Measurements from ENCODE around the gene ZNF33B.
A peak's percentile ranks its signal among the peaks of the same experiment; 100 is the strongest.
"Not testable (repeated sequence)": the region's sequence is repeated elsewhere in the genome, so short reads cannot be mapped to it uniquely, and the experiment has no call there.

Gene ZNF33B

DNA sequence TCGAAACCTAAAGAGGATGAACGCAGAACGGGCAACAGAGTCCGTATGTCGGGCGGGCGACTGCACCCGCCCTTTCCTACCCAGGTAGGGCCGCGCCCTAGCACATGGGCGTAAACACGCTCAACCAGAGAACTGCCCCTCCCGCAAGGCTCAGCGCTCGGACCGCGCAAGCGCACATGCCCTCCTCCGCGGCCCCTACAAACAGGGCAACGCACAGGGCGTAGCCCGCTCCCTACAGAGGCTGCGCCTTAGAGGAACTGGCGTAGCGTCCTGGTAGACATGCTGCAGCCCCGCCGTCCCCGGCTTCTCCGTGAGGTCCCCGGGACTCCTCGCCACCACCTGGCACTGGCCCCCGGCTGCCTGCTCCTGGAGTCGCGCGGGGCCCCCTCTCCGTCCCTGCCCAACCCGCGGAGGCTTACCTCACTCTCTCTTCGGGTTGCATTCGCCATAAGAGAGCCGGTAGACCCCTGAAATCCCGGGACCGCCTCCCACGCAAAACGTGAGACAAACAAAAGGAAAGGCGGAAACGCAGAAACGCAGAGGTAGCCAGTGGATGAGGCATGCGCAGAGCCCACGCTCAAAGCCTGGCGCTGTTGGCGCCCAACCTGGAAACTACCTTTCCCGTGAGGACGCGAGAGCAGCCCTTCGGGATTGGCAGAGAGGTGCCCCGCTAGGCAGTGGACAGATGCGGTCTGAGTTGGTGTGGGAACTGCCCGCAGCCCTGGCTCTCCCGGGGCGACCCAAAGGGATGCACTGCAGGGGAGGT, at the start of gene ZNF33B:
ZNF33B (minus strand) TSS at position 516 of the 766 bp plus-strand sequence. CDS start 1,642 bp downstream, outside the sequence.
- DNase-seq (ENCODE audit: low spot score): peak; percentile 95

DNA sequence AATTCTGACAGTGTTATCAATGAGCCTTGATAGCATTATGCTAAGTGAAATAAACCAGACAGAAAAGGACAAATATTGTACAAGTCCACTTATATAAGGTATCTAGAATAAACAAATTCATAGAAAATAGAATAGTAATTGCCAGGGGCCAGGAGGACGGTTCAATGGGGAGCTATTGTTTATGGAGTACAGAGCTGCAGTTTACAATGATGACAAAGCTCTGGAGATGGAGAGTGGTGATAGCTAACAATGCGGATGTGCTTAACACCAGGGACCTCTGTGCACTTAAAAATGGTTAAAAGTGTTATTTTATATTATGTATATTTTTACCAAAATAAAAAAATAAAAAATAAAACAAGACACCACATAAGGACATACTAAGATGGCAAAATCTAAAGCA, 46.1 kb upstream of the ZNF33B start:
- DNase-seq (ENCODE audit: low spot score): no peak

DNA sequence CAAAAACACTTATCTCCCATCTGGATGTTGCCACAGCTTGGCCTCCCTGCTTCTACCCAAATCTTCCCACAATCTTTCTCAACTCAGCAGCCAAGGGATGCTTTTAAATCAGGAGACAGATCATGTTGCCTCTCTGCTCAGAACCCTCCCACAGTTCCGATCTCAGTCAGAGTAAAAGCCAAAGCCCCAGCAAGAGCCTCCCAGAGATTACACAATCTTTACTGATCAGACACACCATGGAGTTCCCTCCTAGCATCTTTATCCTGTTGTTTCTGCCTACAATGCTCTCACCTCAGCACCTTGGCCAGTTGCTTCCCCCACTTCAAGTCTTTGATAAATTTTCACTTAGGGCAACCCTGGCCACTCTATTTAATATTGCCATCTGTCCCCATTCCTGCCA, 41.9 kb upstream of the ZNF33B start:
- DNase-seq (ENCODE audit: low spot score): no peak

DNA sequence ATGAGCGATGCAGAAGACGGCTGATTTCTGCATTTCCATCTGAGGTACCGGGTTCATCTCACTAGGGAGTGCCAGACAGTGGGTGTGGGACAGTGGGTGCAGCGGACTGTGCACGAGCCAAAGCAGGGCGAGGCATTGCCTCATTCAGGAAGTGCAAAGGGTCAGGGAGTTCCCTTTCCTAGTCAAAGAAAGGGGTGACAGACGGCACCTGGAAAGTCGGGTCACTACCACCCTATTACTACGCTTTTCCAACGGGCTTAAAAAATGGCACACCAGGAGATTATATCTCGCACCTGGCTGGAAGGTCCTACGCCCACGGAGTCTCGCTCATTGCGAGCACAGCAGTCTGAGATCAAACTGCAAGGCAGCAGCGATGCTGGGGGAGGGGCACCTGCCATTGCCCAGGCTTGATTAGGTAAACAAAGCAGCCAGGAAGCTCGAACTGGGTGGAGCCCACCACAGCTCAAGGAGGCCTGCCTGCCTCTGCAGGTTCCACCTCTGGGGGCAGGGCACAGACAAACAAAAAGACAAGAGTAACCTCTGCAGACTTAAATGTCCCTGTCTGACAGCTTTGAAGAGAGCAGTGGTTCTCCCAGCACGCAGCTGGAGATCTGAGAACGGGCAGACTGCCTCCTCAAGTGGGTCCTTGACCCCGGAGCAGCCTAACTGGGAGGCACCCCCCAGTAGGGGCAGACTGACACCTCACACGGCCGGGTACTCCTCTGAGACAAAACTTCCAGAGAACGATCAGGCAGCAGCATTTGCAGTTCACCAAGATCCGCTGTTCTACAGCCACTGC, 27.0 kb upstream of the ZNF33B start:
- DNase-seq (ENCODE audit: low spot score): not testable (repeated sequence)

DNA sequence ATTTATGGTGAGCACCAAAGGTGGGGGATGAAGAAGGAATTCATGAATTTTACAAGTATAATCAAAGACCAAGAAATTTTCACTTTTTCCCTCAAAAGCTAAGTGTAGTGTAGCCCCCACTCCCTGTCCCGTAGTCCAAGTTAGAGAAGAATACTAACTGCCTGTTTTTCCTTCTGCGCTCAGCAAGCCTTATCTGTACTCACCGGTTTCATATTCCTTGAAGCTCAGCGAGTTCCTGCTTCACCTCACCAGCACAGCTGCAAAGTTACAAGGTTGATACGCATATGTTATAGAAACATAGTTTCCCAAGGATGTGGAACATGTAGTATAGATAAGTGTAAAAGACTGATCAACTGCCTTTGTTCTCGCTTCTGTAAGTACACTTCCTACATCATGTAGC, 16.0 kb upstream of the ZNF33B start:
- no peak for DNase-seq (ENCODE audit: low spot score)

DNA sequence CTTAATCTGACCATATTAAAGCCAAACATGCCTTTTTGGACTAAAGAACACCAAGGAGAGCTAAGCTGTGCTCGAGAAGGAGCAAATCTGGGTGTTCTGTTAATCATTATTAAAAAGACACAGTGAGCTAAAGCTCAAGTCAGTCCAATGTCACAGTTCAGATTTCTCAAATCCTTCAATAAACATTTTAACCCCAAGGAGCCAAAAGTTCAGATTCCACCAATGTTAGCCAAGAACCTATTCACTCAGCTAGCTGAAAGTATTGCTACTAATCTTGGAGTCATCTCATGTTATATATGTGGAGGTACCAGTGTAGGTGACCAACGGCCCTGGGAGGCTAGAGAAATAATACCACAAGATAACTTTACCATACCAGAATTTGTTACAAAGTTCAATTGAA, 14.5 kb upstream of the ZNF33B start:
- no peak for DNase-seq (ENCODE audit: low spot score)

DNA sequence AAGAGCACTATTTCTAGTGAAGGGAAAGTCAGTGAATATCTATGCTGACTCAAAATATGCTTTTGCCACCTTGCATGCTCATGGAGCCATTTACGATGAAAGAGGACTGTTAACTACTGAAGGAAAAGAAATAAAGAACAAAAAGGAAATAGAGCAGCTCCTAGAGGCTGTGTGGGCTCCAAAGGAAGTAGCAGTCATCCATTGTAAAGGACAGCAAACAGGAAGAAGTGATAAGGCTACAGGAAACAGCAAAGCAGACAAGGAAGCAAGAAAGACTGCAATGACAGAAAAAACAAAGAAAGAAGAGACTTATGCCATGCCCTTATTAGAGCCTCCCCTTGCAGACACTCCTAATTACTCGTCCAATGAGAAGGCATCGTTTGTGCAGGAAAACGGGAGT, 12.0 kb upstream of the ZNF33B start:
- no peak for DNase-seq (ENCODE audit: low spot score)

DNA sequence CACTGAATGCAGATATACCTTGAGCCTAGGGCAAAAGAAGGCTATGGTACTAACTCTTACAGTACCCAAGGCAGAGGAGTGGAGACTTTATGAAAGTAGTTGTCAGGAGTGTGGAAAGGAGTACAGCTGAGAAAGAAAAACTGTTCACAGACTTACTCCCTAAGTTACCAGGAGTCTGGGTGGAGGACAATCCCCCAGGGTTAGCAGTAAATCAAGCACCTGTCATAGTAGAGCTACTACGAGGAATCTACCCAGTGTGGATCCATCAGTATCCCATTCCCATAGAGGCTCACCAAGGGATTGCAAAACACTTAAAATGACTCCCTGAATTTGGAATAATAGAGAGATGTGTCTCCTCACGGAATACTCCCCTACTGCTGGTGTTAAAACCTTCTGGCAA, 10.1 kb upstream of the ZNF33B start:
- DNase-seq (ENCODE audit: low spot score): no peak

DNA sequence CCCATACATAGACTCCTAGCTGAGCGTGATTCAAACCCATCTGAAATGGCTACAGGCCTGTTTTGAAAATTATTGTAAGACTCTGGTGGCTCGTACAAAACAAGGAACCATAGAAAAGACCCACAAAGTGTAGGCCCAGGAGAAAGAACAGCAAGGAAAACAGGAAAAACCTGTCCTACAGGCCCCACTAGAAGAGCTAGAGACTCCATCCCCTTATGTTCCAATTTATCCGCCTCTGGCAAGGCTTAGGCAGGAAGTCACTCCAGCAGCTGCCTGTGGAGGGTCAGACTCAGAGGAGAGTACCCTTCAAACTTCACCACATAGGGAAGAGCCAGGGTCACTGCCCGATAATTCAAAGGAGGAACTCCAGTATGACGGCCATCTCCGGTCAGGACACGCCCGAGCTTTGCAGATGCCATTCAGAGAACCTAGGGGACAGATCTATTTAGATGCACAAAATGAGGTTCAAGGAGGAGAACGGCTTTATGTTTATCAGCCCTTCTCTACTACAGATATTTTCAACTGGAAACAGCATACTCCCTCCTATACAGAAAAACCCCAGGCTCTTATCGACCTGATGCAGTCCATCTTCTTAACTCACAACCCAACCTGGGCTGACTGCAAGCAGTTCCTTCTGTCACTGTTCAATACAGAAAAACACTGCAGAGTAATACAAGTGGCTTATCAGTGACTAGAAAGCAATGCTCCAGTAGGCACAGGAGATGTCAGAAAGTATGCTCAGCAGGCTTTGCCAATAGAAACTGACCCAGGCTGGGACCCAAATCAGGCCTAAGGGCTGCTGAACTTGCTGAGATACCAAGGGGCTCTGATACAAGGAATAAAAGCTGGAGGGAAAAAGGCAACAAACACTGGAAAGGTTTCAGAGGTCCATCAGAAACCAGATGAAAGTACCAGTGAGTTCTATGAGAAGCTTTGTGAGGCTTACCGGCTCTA, 8.6 kb upstream of the ZNF33B start:
- no peak for DNase-seq (ENCODE audit: low spot score)

DNA sequence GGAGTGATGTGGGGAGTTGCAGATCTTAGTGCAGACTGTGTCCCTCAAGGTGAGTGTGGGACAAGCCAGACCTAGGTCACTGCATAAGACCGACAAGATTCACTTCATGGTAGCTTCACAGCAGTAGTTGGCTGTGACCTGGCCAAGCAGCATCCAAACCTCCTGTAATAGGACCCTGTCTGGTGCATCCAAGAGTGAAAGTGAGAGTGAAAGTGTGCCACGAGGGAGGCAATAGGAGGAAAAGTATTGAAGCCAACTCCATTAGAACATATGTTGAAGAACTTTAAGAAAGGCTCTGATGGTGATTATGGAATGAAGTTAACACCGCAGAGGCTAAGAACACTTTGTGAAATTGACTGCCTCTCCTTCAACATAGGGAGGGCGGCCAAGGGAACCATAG, 7.8 kb upstream of the ZNF33B start:
- DNase-seq (ENCODE audit: low spot score): no peak

DNA sequence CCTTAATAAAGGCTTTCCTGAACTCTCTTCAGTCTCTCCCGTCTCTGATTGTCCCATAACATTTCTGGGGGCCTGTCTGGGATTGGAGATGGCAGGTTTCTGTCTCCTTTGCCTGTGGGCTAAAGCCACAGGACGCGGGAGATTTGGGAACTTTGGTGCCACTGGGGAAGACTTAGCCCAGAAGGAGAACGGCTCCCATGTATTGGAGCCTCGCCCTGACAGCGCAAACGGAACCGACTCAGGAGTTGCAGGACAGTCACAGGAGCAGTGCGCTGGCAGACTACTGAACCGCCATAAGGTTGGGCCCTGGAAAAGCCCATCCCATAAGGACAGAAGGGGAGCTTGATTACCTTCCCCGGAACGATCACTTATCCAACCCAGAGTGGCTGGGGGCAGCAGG, 7.1 kb upstream of the ZNF33B start:
- no peak for DNase-seq (ENCODE audit: low spot score)

DNA sequence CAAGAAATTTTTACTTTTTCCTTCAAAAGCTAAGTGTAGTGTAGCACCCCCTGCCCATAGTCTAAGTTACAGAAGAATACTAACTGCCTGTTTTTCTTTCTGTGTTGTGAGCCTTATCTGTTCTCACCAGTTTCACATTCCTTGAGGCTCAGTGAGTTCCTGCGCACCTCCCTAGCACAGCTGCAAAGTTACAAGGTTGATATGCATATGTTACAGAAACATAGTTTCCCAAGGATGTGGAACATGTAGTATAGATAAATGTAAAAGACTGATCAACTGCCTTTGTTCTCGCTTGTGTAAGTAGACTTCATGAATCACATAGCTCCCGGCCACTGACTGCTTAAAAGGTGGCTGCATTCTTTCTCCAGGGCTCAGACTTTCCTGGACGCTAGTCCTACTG, 6.7 kb upstream of the ZNF33B start:
- no peak for DNase-seq (ENCODE audit: low spot score)

DNA sequence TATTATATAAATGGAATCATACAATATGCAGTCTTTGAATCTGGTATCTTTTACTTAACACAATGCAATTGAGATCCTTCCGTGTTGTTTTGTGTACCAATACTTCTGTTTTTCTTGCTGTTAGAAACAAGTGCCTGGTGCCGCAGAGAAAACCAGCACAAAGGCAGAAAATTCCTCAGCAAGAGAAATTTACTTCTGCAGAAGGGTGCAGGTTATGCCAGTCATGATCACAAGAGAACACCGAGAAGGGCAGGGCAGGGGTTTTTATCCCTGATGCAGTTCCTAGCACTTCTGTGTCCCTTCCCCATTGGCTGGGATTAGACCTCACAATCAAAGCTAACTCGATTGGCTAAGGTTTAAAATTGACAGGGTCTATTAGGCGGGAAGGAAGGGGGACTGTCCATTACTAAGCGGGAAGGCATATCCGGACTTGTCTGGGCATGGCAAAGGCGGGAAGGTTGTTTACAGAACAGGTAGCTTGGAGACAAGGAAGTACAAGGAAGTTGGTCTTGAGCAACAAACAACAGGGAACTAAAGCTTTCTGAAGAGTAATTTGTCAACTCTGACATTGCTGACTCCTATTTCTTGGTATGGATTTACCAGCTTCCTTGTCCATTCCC, 2.4 kb upstream of the ZNF33B start:
- DNase-seq (ENCODE audit: low spot score): no peak

DNA sequence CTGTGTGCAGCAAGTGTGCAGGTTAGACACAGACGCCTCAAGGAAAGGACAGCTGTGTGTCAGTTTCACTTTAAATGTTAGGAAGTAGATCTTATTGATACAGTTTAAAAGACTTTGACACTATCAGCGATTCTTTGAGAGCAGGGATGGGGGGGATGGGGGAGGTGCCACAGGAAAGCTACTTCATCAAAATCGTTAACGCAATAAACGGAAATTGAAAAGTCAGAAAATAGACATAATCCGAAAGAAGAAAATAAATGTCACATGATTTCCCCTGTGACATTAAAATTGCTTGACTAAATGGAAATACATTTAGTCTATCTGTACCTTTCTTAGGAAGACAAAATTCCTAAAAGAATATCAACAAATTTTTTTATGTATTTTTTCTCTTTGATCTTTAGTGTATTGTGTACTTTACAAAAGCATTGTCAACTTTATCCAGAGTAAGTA, 476 bp upstream of the ZNF33B start:
- DNase-seq (ENCODE audit: low spot score): no peak

DNA sequence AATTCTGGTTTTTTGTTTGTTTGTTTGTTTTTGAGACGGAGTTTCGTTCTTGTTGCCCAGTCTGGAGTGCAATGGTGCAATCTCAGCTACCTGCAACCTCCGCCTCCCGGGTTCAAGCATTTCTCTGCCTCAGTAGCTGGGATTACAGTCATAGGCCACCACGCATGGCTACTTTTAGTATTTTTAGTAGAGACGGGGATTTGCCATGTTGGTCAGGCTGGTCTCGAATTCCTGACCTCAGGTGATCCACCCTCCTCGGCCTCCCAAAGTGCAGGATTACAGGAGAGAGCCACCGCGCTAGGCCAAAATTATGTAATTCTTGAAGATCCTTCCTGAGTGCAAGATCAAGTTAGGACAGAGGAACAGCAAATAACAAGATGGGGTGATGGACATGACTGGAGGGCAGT, 719 bp downstream of the ZNF33B start:
- no peak for DNase-seq (ENCODE audit: low spot score)

DNA sequence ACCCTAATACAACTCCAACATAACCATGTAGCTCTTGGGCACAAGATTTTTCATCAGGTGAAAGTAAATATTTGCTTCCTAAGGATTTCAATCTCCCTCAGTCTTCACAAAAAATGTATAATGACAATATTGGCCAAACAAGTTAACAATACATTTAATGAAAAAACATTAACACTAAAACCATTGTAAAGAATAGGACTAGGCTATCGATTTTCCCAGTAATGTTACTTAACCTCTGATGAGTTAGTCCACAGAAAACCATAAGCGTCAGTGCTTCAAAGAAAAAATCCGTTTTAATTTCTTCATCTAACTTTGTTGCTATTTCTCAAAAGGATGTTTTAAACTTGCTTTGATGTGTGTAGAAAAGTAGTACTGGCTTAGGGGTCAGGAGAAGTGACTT, 1.2 kb downstream of the ZNF33B start:
- DNase-seq (ENCODE audit: low spot score): no peak

DNA sequence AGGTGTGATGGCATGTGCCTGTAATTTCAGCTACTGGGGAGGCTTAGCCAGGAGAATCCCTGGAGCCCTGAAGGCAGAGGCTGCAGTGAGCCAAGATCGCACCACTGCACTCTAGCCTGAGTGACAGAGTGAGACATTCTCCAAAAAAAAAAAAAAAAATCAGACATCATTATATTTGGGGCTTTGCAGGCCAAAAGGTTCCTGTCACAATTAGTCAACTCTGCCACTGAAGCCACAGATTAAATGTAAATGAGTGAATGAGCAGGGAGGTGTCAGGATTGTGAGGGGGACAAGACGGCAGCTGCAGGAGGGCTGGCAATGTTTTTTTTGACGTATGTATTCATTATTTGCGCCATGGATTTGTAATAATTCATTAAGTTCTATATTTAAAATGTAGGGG, 3.3 kb downstream of the ZNF33B start:
- DNase-seq (ENCODE audit: low spot score): no peak

DNA sequence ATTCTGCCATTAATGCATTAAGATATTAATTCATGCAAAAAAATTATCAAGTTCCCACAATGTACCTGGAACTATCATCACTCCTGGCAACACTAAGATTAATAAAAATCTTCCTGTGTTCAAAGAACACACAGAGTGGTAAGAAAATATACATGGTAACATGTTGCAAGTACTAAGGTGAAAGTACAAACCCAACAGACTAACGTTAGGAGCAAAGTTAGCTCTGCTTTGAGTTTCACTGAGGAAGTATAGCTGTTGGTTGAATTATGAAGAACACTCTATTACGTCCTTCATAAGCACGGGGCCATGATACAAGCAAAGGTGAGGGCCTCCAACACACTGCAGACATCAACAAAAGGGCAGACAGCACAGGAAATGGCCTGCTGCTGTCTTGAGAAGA, 5.8 kb downstream of the ZNF33B start:
- no peak for DNase-seq (ENCODE audit: low spot score)

DNA sequence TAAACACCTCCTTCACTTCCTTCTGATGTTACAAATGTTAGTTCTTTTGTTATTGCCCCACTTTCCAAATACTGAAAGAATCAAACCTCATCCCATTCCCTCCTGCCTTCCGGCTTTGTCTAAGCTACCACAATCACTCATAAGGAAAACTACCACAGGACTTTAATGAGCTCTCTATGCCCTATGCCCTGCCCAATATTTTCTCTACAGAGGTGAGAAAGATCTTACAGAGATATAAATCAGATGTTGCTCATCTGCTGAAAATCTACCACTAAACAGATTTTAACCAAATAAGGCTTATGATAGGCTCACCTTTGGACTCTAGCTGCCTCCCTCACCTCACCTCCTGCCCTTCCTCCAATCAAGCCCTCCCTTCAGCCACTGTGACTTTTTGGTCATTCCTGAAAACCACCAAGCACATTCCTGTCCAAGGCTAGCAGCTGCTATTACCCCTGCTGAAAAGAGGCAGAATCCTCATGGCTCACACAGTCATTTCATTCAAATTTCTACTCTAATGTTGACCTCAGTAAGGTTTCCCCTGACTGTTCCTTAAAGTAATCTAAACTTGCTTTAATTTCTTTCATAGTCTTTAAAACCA, 7.7 kb downstream of the ZNF33B start:
- no peak for DNase-seq (ENCODE audit: low spot score)

DNA sequence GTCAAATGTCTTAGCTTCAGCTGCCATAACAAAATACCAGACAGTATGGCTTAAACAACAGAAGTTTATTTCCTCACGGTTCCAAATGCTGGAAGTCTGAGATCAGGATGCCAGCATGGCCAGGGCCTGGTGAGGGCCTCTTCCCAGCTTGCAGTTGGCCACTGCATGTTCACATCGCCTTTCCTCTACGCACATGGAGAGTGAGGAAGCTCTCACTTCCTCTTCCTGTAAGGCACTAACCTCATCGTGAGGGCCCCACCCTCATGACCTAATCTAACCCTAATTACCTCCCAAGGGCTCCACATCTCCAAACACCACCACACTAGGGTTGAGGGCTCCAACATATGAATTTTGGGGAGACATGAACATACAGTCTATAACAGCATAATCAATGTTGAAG, 14.4 kb downstream of the ZNF33B start:
- no peak for DNase-seq (ENCODE audit: low spot score)

DNA sequence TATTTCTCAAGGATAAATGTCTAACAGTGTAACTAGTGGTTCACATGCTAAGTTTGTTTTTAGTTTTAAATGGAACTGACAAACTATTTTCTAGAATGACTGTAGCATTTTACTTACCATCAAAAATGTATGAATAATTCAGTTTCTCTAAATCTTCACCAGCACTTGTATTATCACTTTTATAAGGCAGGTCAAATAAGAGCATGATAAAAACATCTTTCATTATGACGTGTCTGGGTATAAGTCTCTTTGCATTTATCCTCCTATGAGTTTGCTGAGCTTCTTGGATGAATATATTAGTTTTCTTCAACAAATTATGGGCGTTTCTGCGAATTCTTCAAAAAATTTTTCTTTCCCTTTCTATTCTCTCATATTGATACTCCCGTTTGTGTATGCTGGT, 19.9 kb downstream of the ZNF33B start:
- DNase-seq (ENCODE audit: low spot score): no peak

Measured in Ammon's horn (tissue), 1 donor.